ENCODE results near the gene SS18L1.
"Not testable (repeated sequence)": the region's sequence is repeated elsewhere in the genome, so short reads cannot be mapped to it uniquely, and the experiment has no call there.

SS18L1 gene

GRCh38 chr20:62138912-62139311 lies 4.7 kb upstream of the SS18L1 start:
- DNase-seq: no peak

GRCh38 chr20:62139636-62140035 lies 3.9 kb upstream of the SS18L1 start:
- no peak for DNase-seq

- no peak for DNase-seq
Measured at GRCh38 chr20:62141043-62141396, 2.5 kb upstream of the SS18L1 start.

GRCh38 chr20:62141397-62142251 lies 1.9 kb upstream of the SS18L1 start:
- peak; percentile 37 for DNase-seq

- no peak for DNase-seq
Measured at GRCh38 chr20:62142252-62143080, 1.1 kb upstream of the SS18L1 start.

DNA sequence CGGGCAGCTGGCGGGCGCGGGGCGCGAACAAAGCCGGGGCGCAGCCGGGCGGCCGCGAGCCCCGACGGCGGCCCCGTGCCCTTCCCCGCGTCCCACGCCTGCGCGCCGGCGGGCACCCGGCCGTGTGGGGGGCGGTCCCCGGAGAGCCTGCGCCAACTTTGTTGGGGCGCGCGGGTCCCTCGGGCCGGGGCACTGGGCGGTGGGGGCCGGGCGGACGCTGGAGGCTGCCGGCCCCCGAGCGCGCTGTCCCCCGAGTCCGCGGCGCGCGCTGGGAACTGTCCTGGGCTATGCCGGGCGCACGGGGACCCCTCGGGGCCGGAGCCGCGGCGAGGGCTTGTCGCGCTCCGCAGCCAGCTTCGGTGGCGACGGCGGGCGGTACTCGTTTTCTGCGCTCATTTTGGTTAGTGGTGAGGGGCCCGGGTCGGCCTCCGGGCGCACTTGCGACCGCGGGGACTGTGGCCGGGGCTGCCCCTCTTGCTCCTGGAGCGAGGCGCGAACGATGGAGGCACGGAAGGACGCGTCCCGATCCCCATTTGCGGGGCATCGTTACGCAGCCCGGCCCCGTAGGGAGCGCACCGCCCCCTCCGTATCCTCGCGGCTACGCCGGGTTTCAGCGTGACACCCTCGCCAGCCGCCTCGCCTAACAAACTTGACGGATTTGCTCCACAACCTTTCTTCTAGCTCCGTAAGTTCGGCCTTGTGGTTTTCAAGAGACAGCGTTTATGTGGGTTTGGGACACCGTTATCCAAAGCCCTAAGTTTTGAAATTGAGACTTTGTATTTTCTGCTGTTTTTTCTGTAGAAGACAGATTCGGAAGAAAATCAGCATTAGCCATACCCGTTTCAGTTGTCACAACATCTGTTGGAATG lies 622 bp downstream of the SS18L1 start:
- DNase-seq: peak; percentile 51

- no peak for DNase-seq
Measured at GRCh38 chr20:62145688-62146018, 2.1 kb downstream of the SS18L1 start.

- DNase-seq: no peak
Measured at GRCh38 chr20:62146019-62146755, 2.6 kb downstream of the SS18L1 start.

GRCh38 chr20:62147125-62147524 lies 3.6 kb downstream of the SS18L1 start:
- no peak for DNase-seq

- DNase-seq: no peak
Measured at GRCh38 chr20:62147528-62147927, 4.0 kb downstream of the SS18L1 start.

GRCh38 chr20:62148383-62148782 lies 4.8 kb downstream of the SS18L1 start:
- not testable (repeated sequence) for DNase-seq

GRCh38 chr20:62148908-62149314 lies 5.3 kb downstream of the SS18L1 start:
- no peak for DNase-seq

DNA sequence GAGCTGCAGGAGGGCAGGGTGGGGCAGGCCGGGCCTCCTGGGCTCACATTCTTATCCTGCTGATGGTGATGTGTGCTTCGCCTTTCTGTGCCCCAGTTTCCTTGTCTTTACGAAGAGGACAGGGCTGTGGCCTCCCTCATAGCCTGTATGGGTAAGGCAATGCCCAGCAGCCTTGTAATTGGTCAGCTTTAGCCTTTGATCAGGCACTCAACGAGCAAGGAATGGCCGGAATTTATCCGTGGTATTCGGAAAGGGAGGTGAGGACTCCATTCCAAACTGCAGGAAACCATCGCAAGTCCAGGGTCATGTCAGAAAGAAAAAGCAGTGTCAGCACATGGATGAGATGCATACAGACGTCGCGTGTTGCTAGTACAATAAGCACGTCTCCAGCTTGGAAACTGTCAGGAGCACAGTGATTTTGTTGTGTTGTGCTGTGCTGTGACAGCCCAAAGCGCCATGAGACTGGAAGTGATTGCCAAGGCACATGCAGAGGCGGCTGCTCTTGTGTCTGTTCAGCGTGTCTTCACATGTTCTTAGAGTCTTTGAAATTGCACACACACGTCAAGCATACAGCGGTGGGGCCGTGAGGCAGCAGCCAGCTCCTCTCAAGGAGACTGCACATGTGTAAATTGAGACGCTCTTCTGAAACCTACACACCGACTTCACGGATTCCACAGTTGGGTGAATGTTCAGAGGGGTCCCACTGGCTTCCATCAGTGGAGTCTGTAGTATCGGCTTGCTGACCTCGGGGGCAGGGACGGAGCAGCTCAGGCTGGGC lies 6.2 kb downstream of the SS18L1 start:
- no peak for DNase-seq

DNA sequence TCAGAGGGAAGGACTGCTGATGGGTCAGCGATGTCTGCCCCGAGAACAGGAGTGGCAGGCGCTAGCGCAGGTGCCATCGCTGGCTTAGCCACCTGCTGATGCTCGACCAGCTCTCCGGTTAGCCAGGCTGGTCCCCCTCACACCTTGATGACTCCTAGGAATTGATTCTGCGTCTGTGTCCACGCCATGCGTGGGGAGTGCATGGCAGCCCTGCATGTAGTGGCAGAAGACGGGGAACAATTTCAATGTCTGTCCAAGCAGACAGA lies 6.7 kb downstream of the SS18L1 start:
- DNase-seq: no peak

DNA sequence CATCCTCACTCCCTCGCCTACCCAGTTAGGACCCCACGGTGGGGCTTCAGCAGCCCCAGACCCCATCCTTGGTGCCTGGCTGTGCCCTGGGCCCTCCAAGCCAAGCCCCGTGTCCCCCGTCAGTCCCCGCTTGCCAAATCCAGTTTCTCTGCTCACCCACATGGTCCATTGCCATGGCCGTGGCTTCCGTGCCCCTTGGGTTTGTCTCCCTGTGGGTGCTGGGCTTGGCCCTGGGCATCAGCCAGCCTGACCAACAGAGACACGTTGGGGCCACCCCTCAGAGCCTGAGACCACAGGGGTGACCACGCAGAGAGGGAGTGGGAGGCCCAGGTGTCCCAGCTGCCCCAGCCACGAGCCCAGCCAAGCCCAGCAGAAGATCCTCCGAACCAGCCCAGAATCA lies 7.7 kb downstream of the SS18L1 start:
- no peak for DNase-seq

- no peak for DNase-seq
Measured at GRCh38 chr20:62151835-62152364, 8.3 kb downstream of the SS18L1 start.

- no peak for DNase-seq
Measured at GRCh38 chr20:62155428-62156253, 12.1 kb downstream of the SS18L1 start.

- no peak for DNase-seq
Measured at GRCh38 chr20:62156254-62156556, 12.6 kb downstream of the SS18L1 start.

DNA sequence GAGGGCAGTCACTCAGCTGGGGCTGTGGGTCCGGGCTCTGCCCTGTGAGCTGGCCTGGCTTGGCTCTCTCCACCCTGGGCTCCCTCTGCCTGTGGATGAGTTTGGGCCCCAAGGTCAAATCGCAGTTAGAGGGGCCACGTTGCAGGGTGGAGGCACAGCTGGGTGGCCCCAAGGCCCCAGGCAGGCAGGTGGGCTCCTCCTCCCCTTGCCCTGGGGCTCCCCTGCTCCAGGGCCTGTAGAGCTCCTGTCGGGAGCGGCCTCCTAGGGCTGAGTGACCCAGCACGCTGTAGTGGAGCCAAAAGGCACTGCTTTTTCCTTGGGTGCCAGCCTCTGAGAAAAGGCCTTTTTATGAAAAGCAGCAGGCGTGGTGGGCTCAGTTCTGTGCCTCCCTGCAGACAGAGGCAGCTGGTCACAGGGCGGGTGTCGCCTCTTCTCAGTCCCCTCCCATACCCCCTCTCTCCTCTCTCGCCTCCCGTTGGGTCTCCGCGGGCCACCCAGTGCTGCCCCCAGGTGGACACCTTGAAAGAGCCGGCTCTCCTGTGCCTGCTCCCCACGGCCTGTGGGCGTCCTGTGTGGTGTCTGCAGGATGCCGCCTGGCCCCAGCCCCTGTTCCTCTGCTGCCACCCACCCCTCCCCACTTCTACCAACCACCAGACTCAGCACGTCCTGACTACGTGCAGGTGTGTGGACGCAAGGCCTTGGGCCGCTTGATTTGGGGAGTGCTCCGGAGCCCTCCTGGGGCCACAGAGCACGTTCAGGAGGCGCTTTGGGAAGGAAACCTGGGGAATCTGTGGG lies 13.2 kb downstream of the SS18L1 start:
- DNase-seq: peak; percentile 78

Data from CD4-positive, alpha-beta T cell treated with Interleukin-17A for 1 hour (primary cell).